KMS-11 (cell line): Measurements from ENCODE around the gene CTXND1.

Experiments
- H2AFZ ChIP-seq: fragments of 200-600 bp; sonication (generic); 2 replicates; pipeline ENCODE4 v1.6.1; 2016; ENCODE audit warnings: antibody characterized with exemption, mixed run types, low read depth
- H3K27ac ChIP-seq: fragments of 200-600 bp; sonication (generic); 2 replicates; pipeline ENCODE4 v1.6.1; 2016; ENCODE audit warnings: mild to moderate bottlenecking, mixed run types
- H3K27me3 ChIP-seq: fragments of 200-600 bp; sonication (generic); 2 replicates; pipeline ENCODE4 v1.6.1; 2017; ENCODE audit warnings: mild to moderate bottlenecking, low read depth, mixed run types, moderate library complexity; ENCODE audit not compliant: insufficient read depth
- H3K36me3 ChIP-seq: fragments of 200-600 bp; sonication (generic); 2 replicates; pipeline ENCODE4 v1.6.1; 2017; ENCODE audit warnings: mild to moderate bottlenecking, mixed run types; ENCODE audit not compliant: insufficient read depth
- H3K4me1 ChIP-seq: fragments of 200-600 bp; sonication (generic); 2 replicates; pipeline ENCODE4 v1.6.1; 2016; ENCODE audit warnings: mild to moderate bottlenecking, low read depth, mixed run types; ENCODE audit not compliant: poor library complexity, severe bottlenecking
- H3K4me2 ChIP-seq: fragments of 200-600 bp; sonication (generic); 2 replicates; pipeline ENCODE4 v1.7.0; 2016; ENCODE audit warnings: mild to moderate bottlenecking, mixed run types
- H3K4me3 ChIP-seq: fragments of 200-600 bp; sonication (generic); IDR thresholded peaks from 2 replicates; pipeline ENCODE4 v1.6.1; 2017; ENCODE audit warnings: low read depth, low read length, mixed read lengths; ENCODE audit not compliant: insufficient read depth
- H3K79me2 ChIP-seq: fragments of 200-600 bp; sonication (generic); 2 replicates; pipeline ENCODE4 v1.6.1; 2016; ENCODE audit warnings: low read depth, mixed run types; ENCODE audit not compliant: insufficient read depth
- H3K9ac ChIP-seq: fragments of 200-600 bp; sonication (generic); 2 replicates; pipeline ENCODE4 v1.6.1; 2016; ENCODE audit warnings: mild to moderate bottlenecking, mixed run types
- H4K20me1 ChIP-seq: fragments of 200-600 bp; sonication (generic); 2 replicates; pipeline ENCODE4 v1.6.1; 2016; ENCODE audit warnings: mild to moderate bottlenecking, mixed run types; ENCODE audit not compliant: insufficient read depth
- TF ChIP-seq, protein P1 (sequence below): fragments of 200-600 bp; sonication (generic); conservative IDR thresholded peaks from 2 replicates; pipeline ENCODE4 v1.6.1; 2017; ENCODE audit warnings: low read depth, mild to moderate bottlenecking, antibody characterized with exemption, low read length, moderate library complexity, mixed read lengths

CTXND1 gene

DNA sequence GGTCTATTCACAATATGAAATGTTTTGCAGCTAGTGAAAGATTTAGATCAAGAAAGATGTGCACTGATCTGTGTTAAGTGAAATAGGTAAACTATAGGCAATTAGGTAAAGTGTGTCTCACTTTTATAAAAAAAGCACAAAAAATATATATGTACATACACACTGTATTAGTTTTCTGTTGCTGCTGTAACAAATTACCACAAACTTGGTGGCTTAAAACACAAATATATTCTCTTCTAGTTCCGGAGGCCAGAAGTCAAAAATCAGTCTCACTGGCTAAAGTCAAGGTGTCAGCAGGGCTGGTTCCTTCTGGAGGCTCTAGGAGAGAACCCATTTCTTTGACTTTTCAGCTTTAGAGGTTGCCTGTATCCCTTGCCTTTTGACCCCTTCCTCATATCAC is 88.1 kb downstream of the CTXND1 start:
- no peaks in the 10 kb centered on the region for H3K79me2 ChIP-seq
- H3K27ac ChIP-seq: no peak overlapping the region
- H3K9ac ChIP-seq: no peak overlapping the region
- no peaks in the 10 kb centered on the region for H3K27me3 ChIP-seq
- H3K4me1 ChIP-seq: peaks cover 18% of the 10 kb centered on the region
- TF ChIP-seq, protein P1, sequence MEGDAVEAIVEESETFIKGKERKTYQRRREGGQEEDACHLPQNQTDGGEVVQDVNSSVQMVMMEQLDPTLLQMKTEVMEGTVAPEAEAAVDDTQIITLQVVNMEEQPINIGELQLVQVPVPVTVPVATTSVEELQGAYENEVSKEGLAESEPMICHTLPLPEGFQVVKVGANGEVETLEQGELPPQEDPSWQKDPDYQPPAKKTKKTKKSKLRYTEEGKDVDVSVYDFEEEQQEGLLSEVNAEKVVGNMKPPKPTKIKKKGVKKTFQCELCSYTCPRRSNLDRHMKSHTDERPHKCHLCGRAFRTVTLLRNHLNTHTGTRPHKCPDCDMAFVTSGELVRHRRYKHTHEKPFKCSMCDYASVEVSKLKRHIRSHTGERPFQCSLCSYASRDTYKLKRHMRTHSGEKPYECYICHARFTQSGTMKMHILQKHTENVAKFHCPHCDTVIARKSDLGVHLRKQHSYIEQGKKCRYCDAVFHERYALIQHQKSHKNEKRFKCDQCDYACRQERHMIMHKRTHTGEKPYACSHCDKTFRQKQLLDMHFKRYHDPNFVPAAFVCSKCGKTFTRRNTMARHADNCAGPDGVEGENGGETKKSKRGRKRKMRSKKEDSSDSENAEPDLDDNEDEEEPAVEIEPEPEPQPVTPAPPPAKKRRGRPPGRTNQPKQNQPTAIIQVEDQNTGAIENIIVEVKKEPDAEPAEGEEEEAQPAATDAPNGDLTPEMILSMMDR: no peak
- H3K4me3 ChIP-seq: no peak overlapping the region
- H3K36me3 ChIP-seq: peaks cover 5% of the 10 kb centered on the region; the same call in 1 of the 2 replicates
- H2AFZ ChIP-seq: no peak overlapping the region
- no peak overlapping the region for H3K4me2 ChIP-seq
- no peaks in the 10 kb centered on the region for H4K20me1 ChIP-seq

DNA sequence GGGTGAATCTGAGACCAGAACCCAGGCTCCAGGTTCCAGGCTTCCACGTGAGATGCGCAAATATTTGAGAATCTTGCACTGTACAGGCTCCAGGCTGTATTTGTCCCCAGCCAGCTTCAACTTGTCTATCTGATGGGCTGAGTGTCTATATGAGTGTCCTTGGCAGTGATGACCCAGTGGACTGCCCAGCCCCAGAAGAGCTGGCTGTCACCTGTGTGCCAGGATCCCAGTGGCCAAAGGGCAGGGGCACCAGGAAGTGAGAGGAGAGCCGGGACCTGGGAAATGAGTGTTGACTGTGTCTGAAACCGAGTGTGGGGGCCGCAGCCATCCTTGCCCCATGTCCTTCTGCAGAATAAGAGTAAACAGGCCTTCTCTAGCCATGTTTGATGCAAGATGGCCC is 88.8 kb downstream of the CTXND1 start:
- H3K79me2 ChIP-seq: no peaks in the 10 kb centered on the region
- H4K20me1 ChIP-seq: no peaks in the 10 kb centered on the region
- TF ChIP-seq, protein P1: no peak
- peaks cover 5% of the 10 kb centered on the region; the same call in 1 of the 2 replicates for H3K36me3 ChIP-seq
- H2AFZ ChIP-seq: no peak overlapping the region
- no peaks in the 10 kb centered on the region for H3K27me3 ChIP-seq
- no peak overlapping the region for H3K9ac ChIP-seq
- no peak overlapping the region for H3K27ac ChIP-seq
- peaks cover 18% of the 10 kb centered on the region for H3K4me1 ChIP-seq
- no peak overlapping the region for H3K4me2 ChIP-seq
- H3K4me3 ChIP-seq: no peak overlapping the region

DNA sequence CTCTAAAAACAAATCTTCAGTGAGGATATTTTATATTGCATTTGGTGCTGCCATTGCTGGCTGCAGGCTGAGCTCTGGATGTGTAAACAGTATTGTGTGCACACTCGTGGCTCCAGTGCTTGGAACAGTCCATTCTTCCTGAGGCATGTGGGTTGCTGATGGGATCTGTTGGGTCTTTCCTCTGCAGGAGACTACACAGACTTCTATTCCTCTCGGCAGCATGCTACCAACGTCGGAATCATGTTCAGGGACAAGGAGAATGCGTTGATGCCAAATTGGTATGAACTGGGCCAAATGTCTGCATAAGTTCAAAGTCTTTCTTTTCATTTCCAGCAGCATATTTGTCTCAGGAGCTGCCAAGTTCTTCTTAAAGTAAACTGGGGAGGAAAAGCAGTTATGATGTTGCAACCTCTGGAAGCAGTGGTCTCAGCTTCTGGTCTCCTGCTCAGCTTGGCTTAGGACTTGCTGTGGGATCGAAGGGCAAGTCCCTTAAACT is 89.9 kb downstream of the CTXND1 start:
- TF ChIP-seq, protein P1: no peak
- Histone ChIP-seq H3K36me3 (peaks cover 5% of the 10 kb centered on the region; the same call in 1 of the 2 replicates), H3K27me3 (no peaks in the 10 kb centered on the region), H3K4me3 (no peak overlapping the region), H2AFZ (no peak overlapping the region), H3K4me2 (no peak overlapping the region), H3K79me2 (no peaks in the 10 kb centered on the region), H3K4me1 (peaks cover 18% of the 10 kb centered on the region), H3K9ac (no peak overlapping the region), H4K20me1 (no peaks in the 10 kb centered on the region), H3K27ac (no peak overlapping the region)

DNA sequence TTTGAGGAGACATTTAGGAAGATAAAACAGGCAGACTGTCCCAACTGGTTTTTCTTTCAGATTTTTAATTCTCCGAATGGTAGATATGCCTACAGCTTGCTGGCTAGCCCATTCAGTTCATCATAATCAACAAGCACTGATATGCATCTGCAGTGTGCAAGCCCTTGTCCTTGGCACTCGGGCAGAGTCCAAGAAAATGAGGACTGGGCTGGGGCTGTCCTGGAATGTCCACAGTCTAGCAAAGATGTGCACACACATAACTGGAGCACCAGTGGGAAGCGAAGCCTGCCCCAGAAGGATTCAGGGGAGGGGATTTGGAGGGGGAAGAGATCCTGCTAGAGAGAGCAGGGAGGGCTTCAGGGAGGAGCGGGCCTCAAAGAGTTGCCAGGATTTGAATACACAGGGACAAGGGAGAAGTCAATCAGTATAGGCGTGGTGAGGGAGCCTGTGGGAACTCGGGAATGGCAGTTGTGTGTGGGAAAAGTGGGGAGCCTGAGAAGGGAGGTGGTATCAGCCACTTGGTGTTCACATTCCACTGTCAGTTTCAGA is 90.5 kb downstream of the CTXND1 start:
- Histone ChIP-seq H3K4me1 (peaks cover 18% of the 10 kb centered on the region), H3K9ac (no peak overlapping the region)
- TF ChIP-seq, protein P1: no peak

More for the DNA sequence above, 90.5 kb downstream of the CTXND1 start:
- H3K27me3 ChIP-seq: no peaks in the 10 kb centered on the region
- no peak overlapping the region for H3K27ac ChIP-seq
- H3K4me2 ChIP-seq: no peak overlapping the region
- no peak overlapping the region for H2AFZ ChIP-seq
- H3K4me3 ChIP-seq: no peak overlapping the region
- no peaks in the 10 kb centered on the region for H4K20me1 ChIP-seq
- H3K36me3 ChIP-seq: peaks cover 5% of the 10 kb centered on the region; the same call in 1 of the 2 replicates
- H3K79me2 ChIP-seq: no peaks in the 10 kb centered on the region
